Kidney epithelial cell (primary cell): ENCODE results near the gene HK1. TPM values are rescaled to one million over a fixed set of nuclear protein-coding genes. Genes with fewer than 3 reads are reported as not detected.
"Not testable (repeated sequence)": the region's sequence is repeated elsewhere in the genome, so short reads cannot be mapped to it uniquely, and the experiment has no call there.

ENCODE experiments used
- DNase-seq: peaks from one replicate; pipeline ENCODE4 v3.0.0-alpha.2; 2010; ENCODE audit warnings: low read depth
- H3K27me3 ChIP-seq: 2 replicates; pipeline ENCODE4 v1.6.0; 2011; ENCODE audit warnings: low read length; ENCODE audit not compliant: control insufficient read depth, insufficient read depth
- H3K36me3 ChIP-seq: 2 replicates; pipeline ENCODE4 v1.5.1; 2011; ENCODE audit warnings: low read length; ENCODE audit not compliant: control insufficient read depth, insufficient read depth
- H3K4me3 ChIP-seq: 2 replicates; pipeline ENCODE4 v1.5.1; 2011; ENCODE audit warnings: low read depth, mild to moderate bottlenecking, control low read depth, low read length
- CTCF ChIP-seq: IDR thresholded peaks from 2 replicates; pipeline ENCODE4 v1.5.1; 2011; ENCODE audit warnings: mild to moderate bottlenecking, moderate library complexity, low read length, control low read depth, inconsistent platforms; ENCODE audit not compliant: insufficient read depth, poor library complexity, severe bottlenecking
- total RNA-seq: library from RNA; depleted of rRNA; stranded (reverse); fragments of >200 nt; gene quantifications from 2 replicates; pipeline ENCODE4 v1.2.3, GENCODE V29; 2015

HK1 gene
- total RNA-seq, 1 donor from 2014 or later: 81.7 TPM

- Histone ChIP-seq H3K27me3 (no peaks in the 10 kb centered on the region), H3K4me3 (no peak overlapping the region), H3K36me3 (peaks cover 18% of the 10 kb centered on the region)
- no peak for TF ChIP-seq CTCF
- no peak for DNase-seq
These were observed 31.0 kb upstream of the HK1 start for GRCh38 chr10:69247313-69247710.

GRCh38 chr10:69248117-69248730 is 30.1 kb upstream of the HK1 start:
- Histone ChIP-seq H3K36me3 (peaks cover 21% of the 10 kb centered on the region), H3K27me3 (no peaks in the 10 kb centered on the region), H3K4me3 (no peak overlapping the region)
- DNase-seq: no peak
- no peak for TF ChIP-seq CTCF

GRCh38 chr10:69250041-69250440 is 28.3 kb upstream of the HK1 start:
- no peak for TF ChIP-seq CTCF
- no peak for DNase-seq
- peaks cover 16% of the 10 kb centered on the region for H3K36me3 ChIP-seq
- H3K4me3 ChIP-seq: no peak overlapping the region
- H3K27me3 ChIP-seq: no peaks in the 10 kb centered on the region

GRCh38 chr10:69251417-69251816 is 26.9 kb upstream of the HK1 start:
- not testable (repeated sequence) for DNase-seq, H3K27me3 ChIP-seq, H3K4me3 ChIP-seq
- peaks cover 14% of the 10 kb centered on the region for H3K36me3 ChIP-seq

GRCh38 chr10:69253171-69253570 is 25.1 kb upstream of the HK1 start:
- no peak for TF ChIP-seq CTCF
- DNase-seq: no peak
- peaks cover 12% of the 10 kb centered on the region for H3K36me3 ChIP-seq
- H3K4me3 ChIP-seq: no peak overlapping the region
- no peaks in the 10 kb centered on the region for H3K27me3 ChIP-seq

GRCh38 chr10:69254877-69255276 is 23.4 kb upstream of the HK1 start:
- Histone ChIP-seq H3K27me3 (no peaks in the 10 kb centered on the region), H3K4me3 (no peak overlapping the region), H3K36me3 (peaks cover 10% of the 10 kb centered on the region)
- DNase-seq: no peak
- TF ChIP-seq CTCF: no peak
